Cardiac fibroblast (primary cell): Measurements from ENCODE around the gene CD46.

Source experiments
- DNase-seq, 2 donors: peaks; one replicate each; pipeline versions ENCODE4 v3.0.0 to v3.0.0-alpha.2; 2010; ENCODE audit warnings: low read depth in 2 of 2
- H3K4me3 ChIP-seq, 2 donors: replicated peaks in 1 of 2; 1 replicate in 1 of 2; 2 replicates in 1 of 2; pipeline ENCODE4 v1.5.1; 2011; ENCODE audit warnings: low read depth in 2 of 2, low read length in 2 of 2, mild to moderate bottlenecking in 2 of 2, moderate library complexity in 1 of 2
- TF ChIP-seq, protein P1 (sequence below): IDR thresholded peaks from one replicate; pipeline ENCODE4 v1.5.1; 2011; ENCODE audit warnings: low read depth, mild to moderate bottlenecking, low read length, inconsistent platforms

The CD46 gene

DNA sequence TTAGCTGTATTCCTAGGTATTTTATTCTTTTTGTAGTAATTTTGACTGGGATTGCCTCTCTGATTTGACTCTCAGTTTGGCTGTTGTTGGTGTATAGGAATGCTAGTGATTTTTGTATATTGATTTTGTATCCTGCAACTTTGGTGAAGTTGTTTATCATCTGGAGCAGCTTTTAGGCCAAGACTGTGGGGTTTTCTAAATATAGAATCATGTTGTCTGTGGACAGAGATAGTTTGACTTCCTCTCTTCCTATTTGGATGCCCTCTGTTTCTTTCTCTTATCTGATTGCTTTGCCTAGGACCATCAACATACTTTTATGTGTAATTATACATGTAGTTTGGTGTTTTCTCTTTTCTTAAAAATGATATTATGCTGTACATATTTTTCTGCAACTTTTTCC lies 27.2 kb downstream of the CD46 start:
- no peak for DNase-seq
- TF ChIP-seq, protein P1, sequence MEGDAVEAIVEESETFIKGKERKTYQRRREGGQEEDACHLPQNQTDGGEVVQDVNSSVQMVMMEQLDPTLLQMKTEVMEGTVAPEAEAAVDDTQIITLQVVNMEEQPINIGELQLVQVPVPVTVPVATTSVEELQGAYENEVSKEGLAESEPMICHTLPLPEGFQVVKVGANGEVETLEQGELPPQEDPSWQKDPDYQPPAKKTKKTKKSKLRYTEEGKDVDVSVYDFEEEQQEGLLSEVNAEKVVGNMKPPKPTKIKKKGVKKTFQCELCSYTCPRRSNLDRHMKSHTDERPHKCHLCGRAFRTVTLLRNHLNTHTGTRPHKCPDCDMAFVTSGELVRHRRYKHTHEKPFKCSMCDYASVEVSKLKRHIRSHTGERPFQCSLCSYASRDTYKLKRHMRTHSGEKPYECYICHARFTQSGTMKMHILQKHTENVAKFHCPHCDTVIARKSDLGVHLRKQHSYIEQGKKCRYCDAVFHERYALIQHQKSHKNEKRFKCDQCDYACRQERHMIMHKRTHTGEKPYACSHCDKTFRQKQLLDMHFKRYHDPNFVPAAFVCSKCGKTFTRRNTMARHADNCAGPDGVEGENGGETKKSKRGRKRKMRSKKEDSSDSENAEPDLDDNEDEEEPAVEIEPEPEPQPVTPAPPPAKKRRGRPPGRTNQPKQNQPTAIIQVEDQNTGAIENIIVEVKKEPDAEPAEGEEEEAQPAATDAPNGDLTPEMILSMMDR = no peak
- no peak overlapping the region for H3K4me3 ChIP-seq

DNA sequence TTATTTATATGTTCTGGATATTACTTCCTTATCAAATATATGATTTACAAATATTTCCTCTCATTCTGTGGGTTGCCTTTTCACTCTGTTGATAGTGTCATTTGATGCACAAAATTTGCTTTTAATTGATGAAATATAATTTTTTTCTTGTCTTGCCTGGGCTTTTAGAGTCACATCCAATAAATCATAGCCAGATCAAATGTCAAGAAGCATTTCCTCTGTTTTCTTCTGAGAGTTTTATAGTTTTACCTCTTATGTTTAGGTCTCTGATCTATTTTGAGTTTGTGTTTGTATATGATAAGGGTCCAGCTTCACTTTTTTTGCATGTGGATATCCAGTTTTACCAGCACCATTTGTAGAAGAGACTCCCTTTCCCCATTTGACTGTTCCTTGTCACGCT lies 29.5 kb downstream of the CD46 start:
- TF ChIP-seq, protein P1 = no peak
- H3K4me3 ChIP-seq = no peak overlapping the region
- no peak for DNase-seq

DNA sequence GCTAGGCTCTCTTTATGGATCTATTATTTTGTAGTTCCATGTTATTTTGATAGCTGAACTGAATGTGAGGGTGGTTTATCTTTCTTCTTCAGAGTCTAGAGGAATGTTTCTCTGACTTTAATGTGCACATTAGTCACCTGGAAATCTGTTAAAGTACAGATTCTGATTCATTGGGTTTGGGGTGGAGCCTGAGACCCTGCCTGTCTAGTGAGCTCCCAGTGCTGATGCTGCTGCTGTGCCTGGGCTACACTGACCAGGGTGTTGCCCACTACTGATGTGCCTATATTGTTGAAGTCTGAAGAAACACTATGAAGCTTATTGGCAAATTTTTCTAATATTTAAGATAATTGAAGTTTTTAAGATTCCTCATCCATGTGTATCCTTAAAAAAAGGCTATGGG lies 35.9 kb downstream of the CD46 start:
- no peak overlapping the region for H3K4me3 ChIP-seq
- TF ChIP-seq, protein P1 = no peak
- peak in 1 of 2 donors; percentile 43 for DNase-seq

DNA sequence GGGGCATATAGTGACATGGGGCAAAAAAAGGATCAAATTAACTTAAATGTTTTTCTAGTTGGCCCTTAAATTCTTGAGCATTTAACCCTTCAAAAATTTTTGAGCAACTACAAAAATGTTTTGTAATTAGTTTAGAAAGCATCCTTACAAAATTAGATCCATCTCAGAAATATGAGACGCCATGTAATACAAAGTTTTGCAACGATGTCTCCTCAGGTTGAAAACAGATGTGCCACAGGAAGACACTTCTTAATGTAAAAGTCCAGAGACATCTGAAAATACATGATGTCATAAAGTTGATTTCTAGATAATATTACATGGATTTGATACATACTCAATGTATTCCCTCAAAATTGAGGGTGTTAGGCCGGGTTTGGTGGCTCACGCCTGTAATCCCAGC lies 37.5 kb downstream of the CD46 start:
- H3K4me3 ChIP-seq = no peak overlapping the region
- TF ChIP-seq, protein P1 = no peak

DNA sequence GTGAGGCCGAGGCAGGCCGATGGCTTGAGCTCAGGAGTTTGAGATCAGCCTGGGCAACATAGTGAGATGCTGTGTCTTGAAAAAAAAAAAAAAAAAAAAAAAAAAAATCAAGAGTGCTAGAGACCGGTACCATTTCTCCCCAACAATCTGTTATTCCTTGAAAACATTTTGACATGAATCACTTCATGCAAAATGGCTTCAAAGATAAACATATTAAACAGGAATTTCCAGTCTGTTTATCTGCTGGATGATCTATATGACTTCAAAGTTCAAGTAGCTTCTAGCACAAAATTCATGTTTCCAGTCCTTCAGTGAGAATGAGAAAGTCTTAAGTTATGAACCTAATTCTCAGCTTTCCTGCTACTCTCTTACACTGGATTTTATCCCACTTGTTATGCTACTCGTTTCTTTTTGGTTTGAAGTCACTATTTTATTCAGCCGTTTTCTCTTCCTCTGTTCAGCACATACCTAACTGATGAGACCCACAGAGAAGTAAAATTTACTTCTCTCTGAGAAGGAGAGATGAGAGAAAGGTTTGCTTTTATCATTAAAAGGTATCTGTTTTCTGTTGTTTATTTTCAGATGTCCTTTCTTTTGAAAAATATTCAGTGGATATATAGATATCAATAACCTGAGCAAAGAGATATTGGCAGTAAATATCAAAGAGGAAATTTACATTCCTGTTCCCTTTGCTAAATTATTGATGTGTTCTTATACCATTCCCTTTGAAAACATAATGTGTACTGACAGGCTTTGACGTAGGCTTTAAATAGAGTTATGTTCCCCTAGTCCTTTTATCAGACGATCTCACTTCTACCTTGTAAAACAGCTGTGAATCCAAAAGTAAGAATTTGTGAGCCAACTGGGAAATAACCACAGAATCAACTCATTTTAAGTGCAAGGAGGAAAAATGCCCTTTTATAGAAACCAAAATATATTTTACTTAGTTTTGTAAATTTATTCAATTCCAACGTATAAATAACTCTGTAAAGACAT lies 38.2 kb downstream of the CD46 start:
- DNase-seq = no peak
- H3K4me3 ChIP-seq = no peak overlapping the region
- TF ChIP-seq, protein P1 = no peak

More for the DNA sequence above, 37.5 kb downstream of the CD46 start:
- DNase-seq = no peak

DNA sequence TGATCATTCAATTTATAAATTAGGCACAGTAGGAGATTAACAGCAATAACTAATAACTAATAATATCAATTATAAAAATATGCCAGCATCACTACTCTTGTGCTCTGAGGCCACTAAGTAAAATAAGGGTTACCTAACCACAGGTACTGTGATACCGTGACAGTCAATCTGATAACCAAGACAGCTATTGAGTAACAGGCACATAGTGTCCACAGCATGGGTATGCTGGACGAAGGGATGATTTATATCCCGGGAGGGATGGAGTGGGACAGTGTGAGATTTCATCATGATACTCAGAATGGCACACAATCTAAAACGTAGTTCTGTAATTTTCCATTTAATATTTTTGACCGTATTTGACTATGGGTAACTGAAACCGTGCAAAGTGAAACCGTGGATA lies 39.4 kb downstream of the CD46 start:
- TF ChIP-seq, protein P1 = no peak
- no peak for DNase-seq
- H3K4me3 ChIP-seq = no peak overlapping the region
